HG02588 (cell line): ENCODE data around the gene RPSA.
A peak's percentile ranks its signal among the peaks of the same experiment; 100 is the strongest.
"Not testable (repeated sequence)": the region's sequence is repeated elsewhere in the genome, so short reads cannot be mapped to it uniquely, and the experiment has no call there.

Experiments
- ATAC-seq: cut with Tn5 transposase; IDR thresholded peaks from one replicate; pipeline ENCODE4 v1.9.1; 2021; ENCODE audit warnings: mild to moderate bottlenecking, moderate library complexity; ENCODE audit not compliant: unreplicated experiment

The RPSA gene

GRCh38 chr3:39418556-39419225 is 12.2 kb downstream of the RPSA start:
- ATAC-seq, result not testable (repeated sequence)

- ATAC-seq, result no peak
Observed at GRCh38 chr3:39419742-39420315, 13.3 kb downstream of the RPSA start.

GRCh38 chr3:39420543-39420942 is 14.0 kb downstream of the RPSA start:
- ATAC-seq, result no peak

- ATAC-seq, result no peak
Observed at GRCh38 chr3:39423436-39423970, 17.0 kb downstream of the RPSA start.

GRCh38 chr3:39426312-39426711 is 19.8 kb downstream of the RPSA start:
- no peak for ATAC-seq

GRCh38 chr3:39427506-39427905 is 21.0 kb downstream of the RPSA start:
- no peak for ATAC-seq

- no peak for ATAC-seq
Observed at GRCh38 chr3:39428745-39429201, 22.3 kb downstream of the RPSA start.

GRCh38 chr3:39429466-39429865 is 22.9 kb downstream of the RPSA start:
- no peak for ATAC-seq

GRCh38 chr3:39432342-39432741 is 25.8 kb downstream of the RPSA start:
- no peak for ATAC-seq

- ATAC-seq, result no peak
Observed at GRCh38 chr3:39433642-39434041, 27.1 kb downstream of the RPSA start.

GRCh38 chr3:39434574-39434973 is 28.1 kb downstream of the RPSA start:
- no peak for ATAC-seq

- ATAC-seq, result no peak
Observed at GRCh38 chr3:39435006-39435748, 28.7 kb downstream of the RPSA start.

GRCh38 chr3:39438880-39439279 is 32.4 kb downstream of the RPSA start:
- no peak for ATAC-seq

GRCh38 chr3:39440316-39440715 is 33.8 kb downstream of the RPSA start:
- ATAC-seq, result no peak

GRCh38 chr3:39443530-39443929 is 37.0 kb downstream of the RPSA start:
- ATAC-seq, result no peak

GRCh38 chr3:39445927-39446326 is 39.4 kb downstream of the RPSA start:
- no peak for ATAC-seq

- ATAC-seq, result no peak
Observed at GRCh38 chr3:39446444-39446843, 39.9 kb downstream of the RPSA start.

GRCh38 chr3:39447637-39448483 is 41.3 kb downstream of the RPSA start:
- ATAC-seq, result peak; percentile 78

GRCh38 chr3:39448506-39449233 is 42.1 kb downstream of the RPSA start:
- no peak for ATAC-seq

- no peak for ATAC-seq
Observed at GRCh38 chr3:39449796-39450195, 43.3 kb downstream of the RPSA start.
